ENCODE measurements around the gene OR51B6.

The OR51B6 gene, protein sequence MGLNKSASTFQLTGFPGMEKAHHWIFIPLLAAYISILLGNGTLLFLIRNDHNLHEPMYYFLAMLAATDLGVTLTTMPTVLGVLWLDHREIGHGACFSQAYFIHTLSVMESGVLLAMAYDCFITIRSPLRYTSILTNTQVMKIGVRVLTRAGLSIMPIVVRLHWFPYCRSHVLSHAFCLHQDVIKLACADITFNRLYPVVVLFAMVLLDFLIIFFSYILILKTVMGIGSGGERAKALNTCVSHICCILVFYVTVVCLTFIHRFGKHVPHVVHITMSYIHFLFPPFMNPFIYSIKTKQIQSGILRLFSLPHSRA

GRCh38 chr11:5351208-5351607 is at the start of gene OR51B6:
Gene OR51B6, plus strand, starts transcription at chr11:5351508. Its CDS starts 0 bp downstream, at chr11:5351508.
- no peak for TF ChIP-seq CTCF (IDR thresholded peaks at IDR 0.05)
- no peak within 1 kb of the TSS for H3K4me3 ChIP-seq (ENCODE audit: low read depth in 1 of 2, low read length in 1 of 2)
- no peaks in the 10 kb centered on the region for H3K36me3 ChIP-seq
- H3K9me3 ChIP-seq, result no peaks in the 10 kb centered on the region
- H3K27ac ChIP-seq, result no peak within 1 kb of the TSS
- H3K4me1 ChIP-seq (ENCODE audit: control insufficient read depth in 1 of 2, insufficient read depth in 1 of 2, low read depth in 1 of 2, low read length in 1 of 2), result no peaks in the 10 kb centered on the region
- H3K27me3 ChIP-seq, result no peaks in the 10 kb centered on the region

DNA sequence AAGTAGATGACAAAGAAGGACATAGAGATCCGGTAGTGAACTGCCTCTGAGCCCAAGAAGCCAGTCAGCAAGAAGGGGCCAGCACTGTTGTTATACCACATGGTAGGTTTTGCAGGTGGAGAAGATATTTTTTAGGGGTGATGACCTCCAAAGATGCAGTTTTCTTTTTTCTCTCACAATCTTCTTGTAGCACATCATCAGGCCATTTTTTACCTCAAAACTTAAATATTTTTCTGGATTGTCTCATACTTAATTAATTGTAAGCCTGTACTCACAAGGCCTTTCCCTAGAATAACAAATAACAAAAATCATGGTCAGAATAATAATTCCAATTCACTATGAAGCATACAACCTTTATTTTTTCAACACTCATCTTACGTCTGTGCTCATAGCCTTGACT is 49.5 kb upstream of the OR51B6 start, which contains the start of gene OR51B4:
OR51B4 (minus strand) TSS at position 101 of the 400 bp plus-strand sequence; CDS start at position 101, 0 bp downstream.
- Histone ChIP-seq H3K27me3 (no peaks in the 10 kb centered on the region), H3K9me3 (no peaks in the 10 kb centered on the region), H3K27ac (no peak within 1 kb of the TSS), H3K4me3 (ENCODE audit: low read depth in 1 of 2, low read length in 1 of 2) (no peak within 1 kb of the TSS), H3K4me1 (ENCODE audit: control insufficient read depth in 1 of 2, insufficient read depth in 1 of 2, low read depth in 1 of 2, low read length in 1 of 2) (no peaks in the 10 kb centered on the region), H3K36me3 (no peaks in the 10 kb centered on the region)
- no peak for TF ChIP-seq CTCF (IDR thresholded peaks at IDR 0.05)

GRCh38 chr11:5303626-5304025 is 47.7 kb upstream of the OR51B6 start:
- Histone ChIP-seq H3K4me1 (ENCODE audit: control insufficient read depth in 1 of 2, insufficient read depth in 1 of 2, low read depth in 1 of 2, low read length in 1 of 2) (no peaks in the 10 kb centered on the region), H3K9me3 (no peaks in the 10 kb centered on the region), H3K27ac (no peak overlapping the region), H3K36me3 (no peaks in the 10 kb centered on the region), H3K4me3 (ENCODE audit: low read depth in 1 of 2, low read length in 1 of 2) (no peak overlapping the region), H3K27me3 (no peaks in the 10 kb centered on the region)
- no peak for TF ChIP-seq CTCF (IDR thresholded peaks at IDR 0.05)

- Histone ChIP-seq H3K4me3 (ENCODE audit: low read depth in 1 of 2, low read length in 1 of 2) (no peak overlapping the region), H3K27me3 (no peaks in the 10 kb centered on the region), H3K4me1 (ENCODE audit: control insufficient read depth in 1 of 2, insufficient read depth in 1 of 2, low read depth in 1 of 2, low read length in 1 of 2) (no peaks in the 10 kb centered on the region), H3K36me3 (no peaks in the 10 kb centered on the region), H3K9me3 (no peaks in the 10 kb centered on the region), H3K27ac (no peak overlapping the region)
- TF ChIP-seq CTCF (IDR thresholded peaks at IDR 0.05), result no peak
Observed at GRCh38 chr11:5304046-5304445, 47.3 kb upstream of the OR51B6 start.

GRCh38 chr11:5307256-5308019 is 43.9 kb upstream of the OR51B6 start:
- H3K27ac ChIP-seq, result no peak overlapping the region
- no peaks in the 10 kb centered on the region for H3K9me3 ChIP-seq
- H3K27me3 ChIP-seq, result no peaks in the 10 kb centered on the region
- no peaks in the 10 kb centered on the region for H3K4me1 ChIP-seq (ENCODE audit: control insufficient read depth in 1 of 2, insufficient read depth in 1 of 2, low read depth in 1 of 2, low read length in 1 of 2)
- H3K4me3 ChIP-seq (ENCODE audit: low read depth in 1 of 2, low read length in 1 of 2), result no peak overlapping the region
- TF ChIP-seq CTCF (IDR thresholded peaks at IDR 0.05), result no peak
- no peaks in the 10 kb centered on the region for H3K36me3 ChIP-seq

Measured in neutrophil (primary cell).